Gastrocnemius medialis (tissue), 4 donors: ENCODE measurements around the gene MASP1. TPM values are rescaled to one million over a fixed set of nuclear protein-coding genes. Genes with fewer than 3 reads are reported as not detected.

Source experiments
- ATAC-seq, 2 donors: fragments of 150-250 bp; one replicate each; pipeline ENCODE4 v1.9.1; 2016
- DNase-seq, 2 donors: peaks; one replicate each; pipeline ENCODE4 v3.0.0-alpha.2; 2019
- H3K27ac ChIP-seq, 4 donors: fragments of 200-600 bp; sonication (generic); 1 replicate in 1 of 4; 2 replicates in 3 of 4; pipeline ENCODE4 v1.5.1; 2016 to 2018; ENCODE audit warnings: mild to moderate bottlenecking in 2 of 4, moderate library complexity in 1 of 4
- H3K27me3 ChIP-seq, 3 donors: fragments of 200-600 bp; sonication (generic) in 2 of 3; 1 replicate in 1 of 3; 2 replicates in 2 of 3; pipeline versions ENCODE4 v1.5.1 to v1.6.0; 2016 to 2019; ENCODE audit warnings: mild to moderate bottlenecking in 1 of 3, moderate library complexity in 1 of 3
- H3K36me3 ChIP-seq, 2 donors: fragments of 200-600 bp; sonication (generic) in 1 of 2; one replicate each; pipeline ENCODE4 v1.5.1; 2017 to 2018
- H3K4me1 ChIP-seq, 2 donors: fragments of 200-600 bp; sonication (generic) in 1 of 2; one replicate each; pipeline ENCODE4 v1.5.1; 2016 to 2017; ENCODE audit warnings: mild to moderate bottlenecking in 2 of 2
- H3K4me3 ChIP-seq, 4 donors: fragments of 200-600 bp; sonication (generic) in 3 of 4; 1 replicate in 1 of 4; 2 replicates in 3 of 4; pipeline ENCODE4 v1.5.1; 2016 to 2019; ENCODE audit warnings: mild to moderate bottlenecking in 2 of 4
- H3K9me3 ChIP-seq, 3 donors: fragments of 200-600 bp; sonication (generic) in 2 of 3; 1 replicate in 1 of 3; 2 replicates in 2 of 3; pipeline ENCODE4 v1.5.1; 2016 to 2019
- CTCF ChIP-seq, 5 experiments: fragments of 450-650 bp in 3 of 5; fragments of 200-600 bp in 2 of 5; sonication (generic) in 2 of 5; IDR thresholded peaks in 4 of 5; conservative IDR thresholded peaks in 1 of 5; 1 replicate in 4 of 5; 2 replicates in 1 of 5; pipeline ENCODE4 v1.5.1; 2016 to 2019; ENCODE audit warnings: antibody characterized with exemption in 5 of 5, mild to moderate bottlenecking in 3 of 5, moderate library complexity in 3 of 5
- POLR2A ChIP-seq, 2 donors: fragments of 450-650 bp; IDR thresholded peaks; one replicate each; pipeline ENCODE4 v1.6.1; 2017; ENCODE audit warnings: antibody characterized with exemption in 2 of 2, mild to moderate bottlenecking in 2 of 2, moderate library complexity in 2 of 2
- in situ Hi-C, 4 donors: fragments of 200-750 bp; cut with MboI; loops; one replicate each; pipeline versions ENCODE4 v1.15.0 to v1.8.0; 2017; ENCODE audit warnings: low sequenced_read_pairs in 4 of 4
- intact Hi-C: fragments of 100-400 bp; cut with DNase I; formaldehyde crosslinking; loops from one replicate; pipeline ENCODE4 v1.15.1; 2023; ENCODE audit warnings: low total_unique reads
- total RNA-seq, 4 donors: library from RNA; depleted of rRNA; stranded (reverse); fragments of >200 nt; gene quantifications; one replicate each; pipeline versions ENCODE4 v1.1.0 to v1.2.3, GENCODE V29; 2016

The MASP1 gene
- total RNA-seq, 4 donors from 2014 or later, result 0.27 to 7.3 (median 2.6) TPM

- DNase-seq, result no peak
- no peak for ATAC-seq
- Histone ChIP-seq H3K9me3 (no peaks in the 10 kb centered on the region), H3K27ac (no peak overlapping the region), H3K36me3 (no peaks in the 10 kb centered on the region), H3K4me1 (no peaks in the 10 kb centered on the region), H3K27me3 (no peaks in the 10 kb centered on the region), H3K4me3 (no peak overlapping the region)
- in situ Hi-C loops (no loop called here), intact Hi-C loops (no loop called here)
- TF ChIP-seq POLR2A (IDR thresholded peaks at IDR 0.05), result no peak
- no peak for TF ChIP-seq CTCF (IDR thresholded peaks at IDR 0.05 in 4 of 5, conservative IDR thresholded peaks at IDR 0.05 in 1 of 5)
Observed at GRCh38 chr3:187256051-187256616, 35.4 kb downstream of the MASP1 start.

- Histone ChIP-seq H3K4me3 (no peak overlapping the region), H3K27me3 (no peaks in the 10 kb centered on the region), H3K9me3 (no peaks in the 10 kb centered on the region), H3K4me1 (no peaks in the 10 kb centered on the region), H3K36me3 (no peaks in the 10 kb centered on the region), H3K27ac (no peak overlapping the region)
- intact Hi-C loops (no loop called here), in situ Hi-C loops (no loop called here)
- ATAC-seq (no peak), DNase-seq (no peak)
- no peak for TF ChIP-seq CTCF (IDR thresholded peaks at IDR 0.05 in 4 of 5, conservative IDR thresholded peaks at IDR 0.05 in 1 of 5)
- no peak for TF ChIP-seq POLR2A (IDR thresholded peaks at IDR 0.05)
Observed at GRCh38 chr3:187255314-187255713, 36.2 kb downstream of the MASP1 start.

- in situ Hi-C loops, result no loop called here
Observed at GRCh38 chr3:187252311-187252710, 39.2 kb downstream of the MASP1 start.

GRCh38 chr3:187251599-187251998 is 39.9 kb downstream of the MASP1 start:
- ATAC-seq, result no peak
- no peaks in the 10 kb centered on the region for H3K27me3 ChIP-seq
- TF ChIP-seq POLR2A (IDR thresholded peaks at IDR 0.05), result no peak
- no peak for TF ChIP-seq CTCF (IDR thresholded peaks at IDR 0.05 in 4 of 5, conservative IDR thresholded peaks at IDR 0.05 in 1 of 5)
- H3K27ac ChIP-seq, result no peak overlapping the region
- H3K9me3 ChIP-seq, result no peaks in the 10 kb centered on the region
- no peak overlapping the region for H3K4me3 ChIP-seq
- H3K4me1 ChIP-seq, result no peaks in the 10 kb centered on the region
- no peaks in the 10 kb centered on the region for H3K36me3 ChIP-seq
- no peak for DNase-seq
- in situ Hi-C loops, result no loop called here
- intact Hi-C loops, result no loop called here

More at GRCh38 chr3:187252311-187252710, 39.2 kb downstream of the MASP1 start:
- no peaks in the 10 kb centered on the region for H3K4me1 ChIP-seq
- DNase-seq, result no peak
- intact Hi-C loops, result no loop called here
- no peaks in the 10 kb centered on the region for H3K9me3 ChIP-seq
- H3K4me3 ChIP-seq, result no peak overlapping the region
- ATAC-seq, result no peak
- no peak overlapping the region for H3K27ac ChIP-seq
- H3K36me3 ChIP-seq, result no peaks in the 10 kb centered on the region
- H3K27me3 ChIP-seq, result no peaks in the 10 kb centered on the region
- TF ChIP-seq POLR2A (IDR thresholded peaks at IDR 0.05) (no peak), CTCF (IDR thresholded peaks at IDR 0.05 in 4 of 5, conservative IDR thresholded peaks at IDR 0.05 in 1 of 5) (no peak)

GRCh38 chr3:187247398-187247797 is 44.1 kb downstream of the MASP1 start:
- no peak overlapping the region for H3K4me3 ChIP-seq
- H3K27me3 ChIP-seq, result no peaks in the 10 kb centered on the region
- TF ChIP-seq CTCF (IDR thresholded peaks at IDR 0.05 in 4 of 5, conservative IDR thresholded peaks at IDR 0.05 in 1 of 5), result no peak
- TF ChIP-seq POLR2A (IDR thresholded peaks at IDR 0.05), result no peak
- intact Hi-C loops, result no loop called here
- H3K9me3 ChIP-seq, result no peaks in the 10 kb centered on the region
- in situ Hi-C loops, result no loop called here
- ATAC-seq (no peak), DNase-seq (no peak)
- no peaks in the 10 kb centered on the region for H3K4me1 ChIP-seq
- no peak overlapping the region for H3K27ac ChIP-seq
- H3K36me3 ChIP-seq, result no peaks in the 10 kb centered on the region
